ENCODE measurements around the gene TP63.

The TP63 gene

GRCh38 chr3:189641776-189642175 is 10.6 kb downstream of the TP63 start:
- no peak overlapping the region for H3K27ac ChIP-seq (replicated peaks)
- no peak for DNase-seq (ENCODE audit: low read depth in 1 of 2, low spot score in 1 of 2)
- H3K4me3 ChIP-seq (replicated peaks; ENCODE audit: insufficient read depth, low read length) = no peak overlapping the region
- H3K27me3 ChIP-seq (ENCODE audit: insufficient read depth, poor library complexity, severe bottlenecking) = no peaks in the 10 kb centered on the region
- TF ChIP-seq GABPA (IDR thresholded peaks at IDR 0.05; ENCODE audit: low read depth) (no peak), POLR2AphosphoS5 (IDR thresholded peaks at IDR 0.05; ENCODE audit: low read depth) (no peak), SPI1 (IDR thresholded peaks at IDR 0.05; ENCODE audit: borderline replicate concordance, low read depth) (no peak), REST (IDR thresholded peaks at IDR 0.05; ENCODE audit: insufficient replicate concordance, low read depth) (no peak), CTCF (IDR thresholded peaks at IDR 0.05; ENCODE audit: insufficient read depth, low read length) (no peak)

- no peak overlapping the region for H3K27ac ChIP-seq (replicated peaks)
- DNase-seq (ENCODE audit: low read depth in 1 of 2, low spot score in 1 of 2) = no peak
Measured at GRCh38 chr3:189646853-189647542, 15.8 kb downstream of the TP63 start.

More at GRCh38 chr3:189646853-189647542, 15.8 kb downstream of the TP63 start:
- H3K4me3 ChIP-seq (replicated peaks; ENCODE audit: insufficient read depth, low read length) = no peak overlapping the region
- H3K27me3 ChIP-seq (ENCODE audit: insufficient read depth, poor library complexity, severe bottlenecking) = no peaks in the 10 kb centered on the region
- no peak for TF ChIP-seq REST (IDR thresholded peaks at IDR 0.05; ENCODE audit: insufficient replicate concordance, low read depth)
- no peak for TF ChIP-seq POLR2AphosphoS5 (IDR thresholded peaks at IDR 0.05; ENCODE audit: low read depth)
- TF ChIP-seq GABPA (IDR thresholded peaks at IDR 0.05; ENCODE audit: low read depth) = no peak
- no peak for TF ChIP-seq SPI1 (IDR thresholded peaks at IDR 0.05; ENCODE audit: borderline replicate concordance, low read depth)
- TF ChIP-seq CTCF (IDR thresholded peaks at IDR 0.05; ENCODE audit: insufficient read depth, low read length) = no peak
